HepG2 (cell line): ENCODE measurements around the gene VEGFB. TPM values are rescaled to one million over a fixed set of nuclear protein-coding genes. Genes with fewer than 3 reads are reported as not detected.

Experiments
- AKNA ChIP-seq: sonication (generic); formaldehyde crosslinking; IDR thresholded peaks from 2 replicates; pipeline ENCODE4 v1.4.0; 2020; ENCODE audit warnings: missing genetic modification reagents, borderline replicate concordance
- ARID4A ChIP-seq: sonication (generic); formaldehyde crosslinking; IDR thresholded peaks from 2 replicates; pipeline ENCODE4 v1.5.0; 2020; ENCODE audit warnings: mild to moderate bottlenecking, missing genetic modification reagents, borderline replicate concordance
- CERS6 ChIP-seq: sonication (generic); formaldehyde crosslinking; IDR thresholded peaks from 2 replicates; pipeline ENCODE4 v1.5.0; 2020; ENCODE audit warnings: missing genetic modification reagents
- HES4 ChIP-seq: sonication (generic); formaldehyde crosslinking; IDR thresholded peaks from 2 replicates; pipeline ENCODE4 v1.9.0; 2021; ENCODE audit warnings: mild to moderate bottlenecking, missing genetic modification reagents, borderline replicate concordance
- IKZF4 ChIP-seq: sonication (generic); formaldehyde crosslinking; IDR thresholded peaks from 2 replicates; pipeline ENCODE4 v1.5.1; 2020; ENCODE audit warnings: borderline replicate concordance, mild to moderate bottlenecking, low read depth, missing genetic modification reagents; ENCODE audit errors: not compliant biosample characterization
- MZF1 ChIP-seq: sonication (generic); formaldehyde crosslinking; IDR thresholded peaks from 2 replicates; pipeline ENCODE4 v1.8.1; 2023; ENCODE audit warnings: mild to moderate bottlenecking, missing genetic modification reagents, borderline replicate concordance
- NCOA1 ChIP-seq: sonication (generic); formaldehyde crosslinking; IDR thresholded peaks from 2 replicates; pipeline ENCODE4 v1.9.0; 2021; ENCODE audit warnings: missing genetic modification reagents
- PHF8 ChIP-seq: sonication (generic); formaldehyde crosslinking; IDR thresholded peaks from 2 replicates; pipeline ENCODE4 v1.5.0; 2020; ENCODE audit warnings: missing genetic modification reagents
- RBM39 ChIP-seq: fragments of 200-400 bp; formaldehyde crosslinking; IDR thresholded peaks from one replicate; pipeline ENCODE4 v1.6.1; 2018; ENCODE audit warnings: antibody characterized with exemption, mild to moderate bottlenecking, low read depth, low read length; ENCODE audit not compliant: poor library complexity, severe bottlenecking
- TEAD3 ChIP-seq: optimal IDR thresholded peaks from 2 replicates; pipeline ENCODE3; 2016; ENCODE audit warnings: borderline replicate concordance
- TFAP4 ChIP-seq: sonication (generic); IDR thresholded peaks from 2 replicates; pipeline ENCODE4 v1.6.1; 2016; ENCODE audit warnings: low read depth, borderline replicate concordance
- ZNF10 ChIP-seq: sonication (generic); formaldehyde crosslinking; IDR thresholded peaks from 2 replicates; pipeline ENCODE4 v1.4.0; 2020; ENCODE audit warnings: mild to moderate bottlenecking, low read depth, missing genetic modification reagents, borderline replicate concordance
- ZNF354B ChIP-seq: sonication (generic); formaldehyde crosslinking; IDR thresholded peaks from 2 replicates; pipeline ENCODE4 v1.8.0; 2022; ENCODE audit warnings: mild to moderate bottlenecking, missing genetic modification reagents
- ZNF414 ChIP-seq: sonication (generic); formaldehyde crosslinking; IDR thresholded peaks from 2 replicates; pipeline ENCODE4 v1.5.0; 2020; ENCODE audit warnings: missing genetic modification reagents
- ZNF468 ChIP-seq: sonication (generic); formaldehyde crosslinking; IDR thresholded peaks from 2 replicates; pipeline ENCODE4 v1.8.0; 2022; ENCODE audit warnings: mild to moderate bottlenecking, moderate library complexity, missing genetic modification reagents
- polyA plus RNA-seq, 8 experiments: library from polyadenylated mRNA; depleted of rRNA in 3 of 8; stranded (reverse) in 7 of 8; unstranded in 1 of 8; fragments of >200 nt; fragmentation: Illumina TruSeq in 4 of 8; extraction: Trizol in 4 of 8; gene quantifications; 2 replicates each; pipeline versions ENCODE4 v1.2.1 to v1.2.3, GENCODE V29; 2011 to 2016; ENCODE audit warnings: low read depth in 4 of 8, missing spikeins in 1 of 8, mixed read lengths in 1 of 8; ENCODE audit not compliant: insufficient read depth in 1 of 8
- total RNA-seq, 5 experiments: library from RNA; depleted of rRNA; stranded (reverse); fragments of >200 nt; fragmentation: Illumina TruSeq; extraction: Trizol; gene quantifications; 2 replicates each; pipeline ENCODE4 v1.2.3, GENCODE V29; 2016; ENCODE audit warnings: low read depth in 1 of 5

Gene VEGFB
- total and polyA plus RNA-seq, 2 of the 13 experiments (the other 11 are each of a cell fraction or from before 2014, with no cell fraction given): 9.0 to 11.3 TPM

- TF ChIP-seq HES4: no peak
- no peak for TF ChIP-seq ZNF354B
- no peak for TF ChIP-seq IKZF4 (CRISPR knock-in tag)
- TF ChIP-seq NCOA1 (CRISPR knock-in tag): peak; percentile 87; the same call in 1 of the 2 replicates
- TF ChIP-seq ZNF10: no peak
- TF ChIP-seq TEAD3: no peak
- TF ChIP-seq CERS6: no peak
- no peak for TF ChIP-seq MZF1 (CRISPR knock-in tag)
- no peak for TF ChIP-seq AKNA
- TF ChIP-seq PHF8: peak; percentile 55
- peak; percentile 72 for TF ChIP-seq RBM39
- peak; percentile 89 for TF ChIP-seq ZNF414 (CRISPR knock-in tag)
- TF ChIP-seq ARID4A: peak; percentile 77; the same call in 1 of the 2 replicates
- peak; percentile 13; the same call in 1 of the 2 replicates for TF ChIP-seq TFAP4
- TF ChIP-seq ZNF468 (CRISPR knock-in tag): no peak
These were observed 49.9 kb downstream of the VEGFB start, which contains the start of gene BAD (continued) for GRCh38 chr11:64284048-64284961.
